ENCODE data around the gene PLXNC1. TPM values are rescaled to one million over a fixed set of nuclear protein-coding genes. Genes with fewer than 3 reads are reported as not detected.
"Not testable (repeated sequence)": the region's sequence is repeated elsewhere in the genome, so short reads cannot be mapped to it uniquely, and the experiment has no call there.

PLXNC1 gene
- total and polyA plus RNA-seq, 7 donors, result 1.2 to 10.2 (median 4.3) TPM

GRCh38 chr12:94308612-94309011 is 160.2 kb downstream of the PLXNC1 start:
- intact Hi-C loops (cut with DNase I), result no loop called here
- Histone ChIP-seq H3K27ac (no peak overlapping the region), H3K27me3 (no peaks in the 10 kb centered on the region), H3K4me3 (no peak overlapping the region), H3K4me1 (peaks cover 0 to 23% (median 20%) of the 10 kb centered on the region in 4 donors), H3K9me3 (no peaks in the 10 kb centered on the region), H3K36me3 (peaks cover 0 to 6% (median 0%) of the 10 kb centered on the region in 4 donors)
- no peak for TF ChIP-seq POLR2AphosphoS5 (IDR thresholded peaks at IDR 0.05)
- no peak for TF ChIP-seq CTCF (IDR thresholded peaks at IDR 0.05)
- TF ChIP-seq EP300 (IDR thresholded peaks at IDR 0.05), result no peak
- no peak for TF ChIP-seq POLR2A (IDR thresholded peaks at IDR 0.05)
- no peak for DNase-seq
- 89 to 94% methylated on average over 2 of the region's 2 CpGs for WGBS, 2 donors

GRCh38 chr12:94309373-94309772 is 161.0 kb downstream of the PLXNC1 start:
- H3K27me3 ChIP-seq, result no peaks in the 10 kb centered on the region
- DNase-seq, result no peak
- 88 to 91% methylated on average over 5 of the region's 5 CpGs for WGBS, 2 donors
- TF ChIP-seq EP300 (IDR thresholded peaks at IDR 0.05) (no peak), CTCF (IDR thresholded peaks at IDR 0.05) (no peak), POLR2AphosphoS5 (IDR thresholded peaks at IDR 0.05) (no peak), POLR2A (IDR thresholded peaks at IDR 0.05) (no peak)
- peaks cover 0 to 6% (median 0%) of the 10 kb centered on the region in 4 donors for H3K36me3 ChIP-seq
- H3K4me3 ChIP-seq, result no peak overlapping the region
- no peak overlapping the region for H3K27ac ChIP-seq
- intact Hi-C loops (cut with DNase I), result no loop called here
- peaks cover 0 to 17% (median 13%) of the 10 kb centered on the region in 4 donors for H3K4me1 ChIP-seq
- H3K9me3 ChIP-seq, result no peaks in the 10 kb centered on the region

GRCh38 chr12:94312378-94312777 is 164.0 kb downstream of the PLXNC1 start:
- 35 to 76% methylated on average over 1 of the region's 1 CpG for WGBS, 2 donors
- intact Hi-C loops (cut with DNase I), result no loop called here
- no peak for DNase-seq
- H3K36me3 ChIP-seq, result peaks cover 0 to 6% (median 0%) of the 10 kb centered on the region in 4 donors
- H3K4me1 ChIP-seq, result no peaks in the 10 kb centered on the region
- H3K27me3 ChIP-seq, result no peaks in the 10 kb centered on the region
- TF ChIP-seq EP300 (IDR thresholded peaks at IDR 0.05) (no peak), POLR2AphosphoS5 (IDR thresholded peaks at IDR 0.05) (no peak), POLR2A (IDR thresholded peaks at IDR 0.05) (no peak), CTCF (IDR thresholded peaks at IDR 0.05) (no peak)
- H3K27ac ChIP-seq, result no peak overlapping the region
- H3K9me3 ChIP-seq, result no peaks in the 10 kb centered on the region
- H3K4me3 ChIP-seq, result no peak overlapping the region

- H3K9me3 ChIP-seq, result peaks cover 0 to 13% (median 0%) of the 10 kb centered on the region in 4 donors
- H3K36me3 ChIP-seq; DNase-seq; intact Hi-C loops (cut with DNase I); H3K27ac ChIP-seq; H3K4me3 ChIP-seq; H3K27me3 ChIP-seq; H3K4me1 ChIP-seq: not testable (repeated sequence)
- 93 to 95% methylated on average over 2 of the region's 2 CpGs for WGBS, 2 donors
These were observed 168.2 kb downstream of the PLXNC1 start for GRCh38 chr12:94316600-94316999.

GRCh38 chr12:94318181-94318580 is 169.8 kb downstream of the PLXNC1 start:
- Histone ChIP-seq H3K36me3 (peaks cover 0 to 7% (median 3%) of the 10 kb centered on the region in 4 donors), H3K27me3 (no peaks in the 10 kb centered on the region), H3K4me1 (no peaks in the 10 kb centered on the region), H3K4me3 (no peak overlapping the region), H3K27ac (no peak overlapping the region), H3K9me3 (peaks cover 0 to 18% (median 0%) of the 10 kb centered on the region in 4 donors)
- intact Hi-C loops (cut with DNase I), result no loop called here
- no peak for DNase-seq
- 49 to 91% methylated on average over 1 of the region's 1 CpG for WGBS, 2 donors
- TF ChIP-seq POLR2A (IDR thresholded peaks at IDR 0.05) (no peak), POLR2AphosphoS5 (IDR thresholded peaks at IDR 0.05) (no peak), EP300 (IDR thresholded peaks at IDR 0.05) (no peak), CTCF (IDR thresholded peaks at IDR 0.05) (no peak)
